HCT116 (cell line): Measurements from ENCODE around the gene DPPA3. TPM values are rescaled to one million over a fixed set of nuclear protein-coding genes. Genes with fewer than 3 reads are reported as not detected.

Experiments used
- ATAC-seq: fragments of 200-7000 bp; cut with Tn5 transposase; 2 replicates; pipeline ENCODE4 v1.9.1; 2020; ENCODE audit warnings: mild to moderate bottlenecking, moderate library complexity
- BruUV-seq: library from RNA; stranded (reverse); fragments of 400-500 nt; replicated peaks from 2 replicates; lab custom pipeline; 2021; lab: Mats Ljungman, UMichigan
- CTCF ChIA-PET: fragments of 300-600 bp; sonication (Branson Sonifier 250); formaldehyde crosslinking; loops from one replicate; lab custom pipeline; 2021; ENCODE audit warnings: antibody characterized with exemption; lab: Charles Lee
- POLR2A ChIA-PET: fragments of 300-600, 350-600 bp; sonication (Branson Sonifier 250); formaldehyde crosslinking; loops from one replicate; lab custom pipeline; 2021; ENCODE audit warnings: antibody characterized with exemption; lab: Charles Lee
- RAD21 ChIA-PET, 2 experiments: fragments of 300-600 bp; sonication (Branson Sonifier 250); formaldehyde crosslinking; loops; one replicate each; lab custom pipeline; 2023; ENCODE audit warnings: low total read pairs in 2 of 2; ENCODE audit not compliant: uncharacterized antibody in 2 of 2, unreplicated experiment in 2 of 2, low non-redundant PET in 1 of 2; lab: Charles Lee
- DNase-seq: peaks from one replicate; pipeline ENCODE4 v3.0.0-alpha.2; 2010; ENCODE audit warnings: low read depth, low spot score
- H2AFZ ChIP-seq: fragments of 200-600 bp; shearing (Covaris generic), sonication (generic); 2 replicates; pipeline ENCODE4 v1.6.1; 2017; ENCODE audit warnings: low read depth, mixed run types, mixed read lengths, antibody characterized with exemption, low read length; ENCODE audit not compliant: poor library complexity, severe bottlenecking
- H3K27ac ChIP-seq: 2 replicates; pipeline ENCODE4 v1.5.1; 2012; ENCODE audit warnings: low read depth, low read length
- H3K27me3 ChIP-seq: fragments of 200-600 bp; sonication (generic); 2 replicates; pipeline ENCODE4 v1.6.1; 2016; ENCODE audit warnings: mixed run types, low read length, mixed read lengths; ENCODE audit not compliant: insufficient read depth
- H3K36me3 ChIP-seq, 2 experiments: fragments of 200-500 bp in 1 of 2; fragments of 200-600 bp in 1 of 2; sonication (Bioruptor generic) in 1 of 2; sonication (generic) in 1 of 2; 2 replicates each; pipeline versions ENCODE4 v1.5.1 to v1.6.1; 2014 to 2016; ENCODE audit warnings: low read length in 2 of 2, inconsistent platforms in 1 of 2, mixed read lengths in 1 of 2, mixed run types in 1 of 2; ENCODE audit not compliant: insufficient read depth in 2 of 2, control insufficient read depth in 1 of 2
- H3K4me1 ChIP-seq, 2 experiments: fragments of 200-600 bp in 1 of 2; sonication (generic) in 1 of 2; 2 replicates each; pipeline versions ENCODE4 v1.5.1 to v1.6.1; 2012 to 2017; ENCODE audit warnings: low read length in 2 of 2, inconsistent platforms in 1 of 2, mild to moderate bottlenecking in 1 of 2, mixed read lengths in 1 of 2, mixed run types in 1 of 2, moderate library complexity in 1 of 2; ENCODE audit not compliant: insufficient read depth in 2 of 2, control insufficient read depth in 1 of 2
- H3K4me2 ChIP-seq: fragments of 200-600 bp; sonication (generic); 2 replicates; pipeline ENCODE4 v1.6.1; 2017; ENCODE audit warnings: mixed run types, low read length, mixed read lengths
- H3K4me3 ChIP-seq, 2 experiments: fragments of 200-600 bp in 1 of 2; sonication (generic) in 1 of 2; replicated peaks in 1 of 2; 2 replicates each; pipeline ENCODE4 v1.5.1; 2011 to 2016; ENCODE audit warnings: low read length in 2 of 2, control low read depth in 1 of 2, low read depth in 1 of 2, mild to moderate bottlenecking in 1 of 2, mixed read lengths in 1 of 2, mixed run types in 1 of 2
- H3K79me2 ChIP-seq: fragments of 200-600 bp; sonication (generic); 2 replicates; pipeline ENCODE4 v1.6.1; 2017; ENCODE audit warnings: mild to moderate bottlenecking, mixed run types, low read length, moderate library complexity, mixed read lengths; ENCODE audit not compliant: insufficient read depth
- H3K9ac ChIP-seq: fragments of 200-600 bp; sonication (generic); 2 replicates; pipeline ENCODE4 v1.6.1; 2016; ENCODE audit warnings: low read length, mixed read lengths
- H3K9me2 ChIP-seq: fragments of 200-600 bp; sonication (generic), shearing (Covaris generic); 2 replicates; pipeline ENCODE4 v1.6.1; 2017; ENCODE audit warnings: mixed run types, mild to moderate bottlenecking, moderate library complexity; ENCODE audit not compliant: insufficient read depth
- H3K9me3 ChIP-seq, 2 experiments: fragments of 200-500 bp in 1 of 2; fragments of 200-600 bp in 1 of 2; sonication (Bioruptor generic) in 1 of 2; sonication (generic) in 1 of 2; 2 replicates each; pipeline ENCODE4 v1.6.1; 2014 to 2017; ENCODE audit warnings: low read length in 2 of 2, mixed read lengths in 2 of 2, inconsistent platforms in 1 of 2, low read depth in 1 of 2, mild to moderate bottlenecking in 1 of 2, mixed run types in 1 of 2, moderate library complexity in 1 of 2; ENCODE audit not compliant: control insufficient read depth in 1 of 2, insufficient read depth in 1 of 2
- H4K20me1 ChIP-seq: fragments of 200-600 bp; sonication (generic), shearing (Covaris generic); 2 replicates; pipeline ENCODE4 v1.6.1; 2017; ENCODE audit warnings: mixed run types, mild to moderate bottlenecking, moderate library complexity; ENCODE audit not compliant: insufficient read depth
- CEBPB ChIP-seq: IDR thresholded peaks from 2 replicates; pipeline ENCODE4 v1.6.1; 2012; ENCODE audit warnings: low read depth
- ELF1 ChIP-seq: IDR thresholded peaks from 2 replicates; pipeline ENCODE4 v1.6.1; 2012; ENCODE audit warnings: low read depth, borderline replicate concordance
- EZH2 ChIP-seq: fragments of 200-600 bp; sonication (generic); IDR thresholded peaks from 2 replicates; pipeline ENCODE4 v1.6.1; 2017; ENCODE audit warnings: antibody characterized with exemption, mixed run types
- SRF ChIP-seq: IDR thresholded peaks from 2 replicates; pipeline ENCODE4 v1.6.1; 2012; ENCODE audit warnings: low read depth
- TCF7L2 ChIP-seq: IDR thresholded peaks from 2 replicates; pipeline ENCODE4 v1.7.0; 2011; ENCODE audit warnings: borderline replicate concordance, inconsistent platforms; ENCODE audit not compliant: insufficient read depth, insufficient read length; ENCODE audit errors: extremely low read depth
- YY1 ChIP-seq: IDR thresholded peaks from 2 replicates; pipeline ENCODE4 v1.6.1; 2011; ENCODE audit warnings: low read length, low read depth, moderate library complexity, mild to moderate bottlenecking; ENCODE audit not compliant: insufficient replicate concordance; ENCODE audit errors: extremely low read depth
- ZNF274 ChIP-seq: fragments of 200-500 bp; sonication (Bioruptor generic); IDR thresholded peaks from 2 replicates; pipeline ENCODE4 v1.6.1; 2014; ENCODE audit warnings: mild to moderate bottlenecking, low read depth, low read length, inconsistent platforms
- intact Hi-C: fragments of 100-400 bp; cut with micrococcal nuclease; formaldehyde crosslinking; loops from 2 replicates; pipeline ENCODE4 v1.10.0; 2022
- total RNA-seq: library from RNA; stranded (reverse); gene quantifications from one replicate; pipeline ENCODE4 v1.2.1, GENCODE V29; 2021; ENCODE audit not compliant: unreplicated experiment
- TF ChIP-seq, protein P1 (sequence below), 3 experiments: fragments of 200-600 bp in 1 of 3; sonication (generic) in 1 of 3; IDR thresholded peaks in 2 of 3; conservative IDR thresholded peaks in 1 of 3; 2 replicates each; pipeline ENCODE4 v1.5.1; 2012 to 2017; ENCODE audit warnings: low read depth in 2 of 3, low read length in 2 of 3, antibody characterized with exemption in 1 of 3, borderline replicate concordance in 1 of 3, control low read depth in 1 of 3, mild to moderate bottlenecking in 1 of 3, mixed read lengths in 1 of 3, mixed run types in 1 of 3, moderate library complexity in 1 of 3; ENCODE audit not compliant: insufficient read depth in 1 of 3
- TF ChIP-seq, protein P2 (sequence below): IDR thresholded peaks from 2 replicates; pipeline ENCODE4 v1.6.1; 2012

Gene DPPA3
- total RNA-seq, 1 experiment from 2014 or later: not detected

DNA sequence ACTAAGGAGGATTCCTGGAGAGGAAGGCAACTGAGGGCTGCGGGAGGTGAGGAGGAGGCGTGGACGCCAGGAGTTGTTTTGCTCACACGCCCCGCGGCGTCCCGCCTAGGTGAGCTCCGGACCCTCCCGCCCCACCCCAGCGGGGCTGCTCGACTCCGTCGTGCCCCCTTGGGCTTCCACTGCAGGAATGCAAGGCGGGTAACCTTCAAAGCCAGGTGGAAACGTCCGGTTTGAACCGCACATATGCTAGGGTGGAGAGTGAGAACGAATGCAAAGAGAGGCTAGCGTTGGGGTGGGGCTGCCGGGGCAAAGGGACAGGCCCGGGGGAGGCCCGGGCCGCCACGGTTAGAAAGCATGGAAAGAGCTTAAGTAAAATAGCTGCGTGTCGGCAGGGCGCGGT is 5.4 kb upstream of the DPPA3 start:
- DNase-seq (no peak), ATAC-seq (no peak)
- BruUV-seq: no TSS peak
- Histone ChIP-seq H3K36me3 (no peaks in the 10 kb centered on the region), H3K27me3 (no peaks in the 10 kb centered on the region), H3K79me2 (no peaks in the 10 kb centered on the region), H2AFZ (no peak overlapping the region), H3K4me1 (no peaks in the 10 kb centered on the region), H4K20me1 (no peaks in the 10 kb centered on the region), H3K4me3 (no peak overlapping the region), H3K9me2 (no peaks in the 10 kb centered on the region), H3K9ac (no peak overlapping the region), H3K27ac (no peak overlapping the region), H3K4me2 (no peak overlapping the region), H3K9me3 (no peaks in the 10 kb centered on the region)
- ChIA-PET RAD21 (no interaction called here), POLR2A (no interaction called here), CTCF (no interaction called here)
- intact Hi-C loops: no loop called here
- TF ChIP-seq, protein P1, sequence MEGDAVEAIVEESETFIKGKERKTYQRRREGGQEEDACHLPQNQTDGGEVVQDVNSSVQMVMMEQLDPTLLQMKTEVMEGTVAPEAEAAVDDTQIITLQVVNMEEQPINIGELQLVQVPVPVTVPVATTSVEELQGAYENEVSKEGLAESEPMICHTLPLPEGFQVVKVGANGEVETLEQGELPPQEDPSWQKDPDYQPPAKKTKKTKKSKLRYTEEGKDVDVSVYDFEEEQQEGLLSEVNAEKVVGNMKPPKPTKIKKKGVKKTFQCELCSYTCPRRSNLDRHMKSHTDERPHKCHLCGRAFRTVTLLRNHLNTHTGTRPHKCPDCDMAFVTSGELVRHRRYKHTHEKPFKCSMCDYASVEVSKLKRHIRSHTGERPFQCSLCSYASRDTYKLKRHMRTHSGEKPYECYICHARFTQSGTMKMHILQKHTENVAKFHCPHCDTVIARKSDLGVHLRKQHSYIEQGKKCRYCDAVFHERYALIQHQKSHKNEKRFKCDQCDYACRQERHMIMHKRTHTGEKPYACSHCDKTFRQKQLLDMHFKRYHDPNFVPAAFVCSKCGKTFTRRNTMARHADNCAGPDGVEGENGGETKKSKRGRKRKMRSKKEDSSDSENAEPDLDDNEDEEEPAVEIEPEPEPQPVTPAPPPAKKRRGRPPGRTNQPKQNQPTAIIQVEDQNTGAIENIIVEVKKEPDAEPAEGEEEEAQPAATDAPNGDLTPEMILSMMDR (IDR thresholded peaks at IDR 0.05 in 2 of 3, conservative IDR thresholded peaks at IDR 0.05 in 1 of 3; ENCODE audit: borderline replicate concordance in 1 of 3, insufficient read depth in 1 of 3, low read depth in 2 of 3, low read length in 2 of 3): no peak
- TF ChIP-seq CEBPB (no peak), EZH2 (no peak), SRF (no peak), ZNF274 (no peak), TCF7L2 (no peak), ELF1 (no peak), YY1 (no peak)
- TF ChIP-seq, protein P2, sequence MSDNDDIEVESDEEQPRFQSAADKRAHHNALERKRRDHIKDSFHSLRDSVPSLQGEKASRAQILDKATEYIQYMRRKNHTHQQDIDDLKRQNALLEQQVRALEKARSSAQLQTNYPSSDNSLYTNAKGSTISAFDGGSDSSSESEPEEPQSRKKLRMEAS: no peak
